Activated T-helper 1 cell treated with Interleukin-2 at 50 U/mL for 16 hours (primary cell): Measurements from ENCODE around the gene NMB.
A peak's percentile ranks its signal among the peaks of the same experiment; 100 is the strongest.
"Not testable (repeated sequence)": the region's sequence is repeated elsewhere in the genome, so short reads cannot be mapped to it uniquely, and the experiment has no call there.

Experiments
- DNase-seq: peaks from one replicate; pipeline ENCODE4 v3.0.0-alpha.2; 2020; ENCODE audit warnings: low read depth

NMB gene, protein sequence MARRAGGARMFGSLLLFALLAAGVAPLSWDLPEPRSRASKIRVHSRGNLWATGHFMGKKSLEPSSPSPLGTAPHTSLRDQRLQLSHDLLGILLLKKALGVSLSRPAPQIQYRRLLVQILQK

DNA sequence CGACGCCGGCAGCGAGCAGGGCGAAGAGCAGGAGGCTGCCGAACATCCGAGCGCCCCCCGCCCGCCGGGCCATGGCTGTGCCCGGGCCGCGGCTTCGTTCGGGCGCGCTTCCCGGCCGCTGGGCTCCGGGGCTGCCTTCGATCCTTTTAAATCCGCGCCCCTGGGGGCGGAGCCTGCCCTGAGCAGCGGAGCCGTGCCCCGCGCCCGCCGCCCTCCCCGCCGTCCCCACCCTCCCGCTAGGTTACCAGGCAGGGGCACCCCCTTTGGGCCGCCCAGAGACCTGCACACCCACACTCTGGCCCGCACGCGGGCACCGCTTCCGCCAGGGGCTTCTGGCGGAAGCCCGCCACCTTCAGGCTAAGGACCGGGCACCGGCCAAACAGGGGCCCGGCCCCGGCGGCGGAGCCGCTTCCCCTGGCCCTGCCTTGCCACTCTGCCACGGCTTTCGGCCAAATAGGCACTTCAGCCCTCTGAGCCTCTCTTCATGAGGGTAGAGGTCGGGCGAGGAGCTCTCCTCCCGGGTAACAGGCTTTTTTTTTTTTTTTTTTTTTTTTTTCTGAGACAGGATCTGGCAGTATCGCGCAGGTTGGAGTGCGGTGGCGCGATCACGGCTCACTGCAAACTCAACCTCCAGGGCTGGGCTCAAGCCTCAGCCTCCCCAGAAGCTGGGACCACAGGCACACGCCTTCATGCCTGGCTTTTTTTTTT, at the start of gene NMB:
NMB (minus strand) TSS at position 120 of the 708 bp plus-strand sequence; CDS start at position 73, 47 bp downstream.
- peak; percentile 82 for DNase-seq

DNA sequence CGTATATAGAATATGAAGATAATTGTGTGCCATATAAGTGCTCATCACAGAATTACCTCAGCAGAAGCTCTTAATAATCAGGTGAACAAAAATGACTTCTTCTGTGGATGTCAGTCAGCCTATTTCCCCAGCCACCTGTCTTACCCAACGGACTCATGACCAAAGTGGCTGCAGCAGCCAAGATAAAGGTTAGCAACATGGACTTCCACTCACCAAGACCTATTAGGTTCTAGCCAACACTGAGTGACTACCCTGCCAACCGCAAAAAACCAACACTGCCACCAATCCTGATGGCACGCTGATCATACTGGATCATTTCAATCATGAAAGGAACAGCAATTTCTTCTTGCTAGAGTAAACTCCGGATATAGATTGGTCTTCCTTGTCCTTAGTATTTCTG, 45.8 kb upstream of the NMB start:
- DNase-seq, result no peak

DNA sequence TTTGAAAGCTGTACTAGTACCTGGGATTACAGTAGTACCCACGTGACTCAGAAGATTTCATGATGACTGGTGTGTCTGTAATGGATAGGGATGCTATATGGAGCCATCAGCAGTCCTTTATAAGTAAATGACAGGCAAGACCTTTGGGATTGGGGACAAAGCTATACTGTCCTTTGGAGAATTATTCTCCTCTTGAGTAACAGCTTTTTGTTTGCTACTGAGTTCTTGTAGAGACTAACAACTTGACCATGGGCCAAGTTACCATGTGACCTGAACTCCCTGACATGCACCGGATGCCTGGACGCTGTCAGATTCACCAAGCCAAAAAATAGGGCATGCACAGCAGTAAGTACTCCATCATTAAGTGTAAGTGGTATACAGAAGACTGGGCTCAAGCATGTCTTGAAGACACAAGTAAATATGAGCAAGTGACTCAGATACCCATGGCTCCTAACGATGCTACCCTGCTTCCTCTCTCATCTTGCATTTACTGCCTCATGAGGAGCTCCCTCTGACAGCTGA, 45.0 kb upstream of the NMB start:
- DNase-seq, result no peak

DNA sequence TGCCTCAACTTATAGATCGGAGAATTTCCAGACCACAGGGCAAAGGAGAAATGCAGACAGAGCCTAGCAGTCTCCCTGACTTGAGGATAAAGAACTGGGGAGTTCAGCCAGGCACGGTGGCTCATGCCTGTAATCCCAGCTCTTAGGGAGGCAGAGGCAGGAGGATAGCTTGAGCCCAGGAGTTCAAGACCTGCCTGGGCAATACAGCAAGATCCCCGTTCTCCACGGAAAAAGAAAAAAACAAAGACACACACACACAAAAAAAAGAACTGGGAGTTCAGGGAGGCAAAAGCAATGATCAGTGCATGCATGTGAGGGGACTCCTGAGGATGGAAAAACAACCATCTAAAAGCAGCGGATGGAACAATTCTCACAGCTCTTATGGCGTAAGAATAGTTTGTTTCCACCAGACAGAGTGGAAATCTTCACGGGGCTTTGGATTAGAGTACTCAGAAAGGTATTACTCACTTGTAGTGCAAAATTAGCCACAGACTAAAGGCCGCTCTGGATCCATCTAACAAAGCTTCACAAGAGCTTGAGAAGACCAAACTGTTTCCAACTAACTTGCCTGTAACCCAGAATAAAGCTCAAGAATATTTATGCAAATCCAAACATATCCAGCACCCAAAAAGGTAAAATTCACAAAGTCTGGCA, 41.7 kb upstream of the NMB start:
- no peak for DNase-seq

DNA sequence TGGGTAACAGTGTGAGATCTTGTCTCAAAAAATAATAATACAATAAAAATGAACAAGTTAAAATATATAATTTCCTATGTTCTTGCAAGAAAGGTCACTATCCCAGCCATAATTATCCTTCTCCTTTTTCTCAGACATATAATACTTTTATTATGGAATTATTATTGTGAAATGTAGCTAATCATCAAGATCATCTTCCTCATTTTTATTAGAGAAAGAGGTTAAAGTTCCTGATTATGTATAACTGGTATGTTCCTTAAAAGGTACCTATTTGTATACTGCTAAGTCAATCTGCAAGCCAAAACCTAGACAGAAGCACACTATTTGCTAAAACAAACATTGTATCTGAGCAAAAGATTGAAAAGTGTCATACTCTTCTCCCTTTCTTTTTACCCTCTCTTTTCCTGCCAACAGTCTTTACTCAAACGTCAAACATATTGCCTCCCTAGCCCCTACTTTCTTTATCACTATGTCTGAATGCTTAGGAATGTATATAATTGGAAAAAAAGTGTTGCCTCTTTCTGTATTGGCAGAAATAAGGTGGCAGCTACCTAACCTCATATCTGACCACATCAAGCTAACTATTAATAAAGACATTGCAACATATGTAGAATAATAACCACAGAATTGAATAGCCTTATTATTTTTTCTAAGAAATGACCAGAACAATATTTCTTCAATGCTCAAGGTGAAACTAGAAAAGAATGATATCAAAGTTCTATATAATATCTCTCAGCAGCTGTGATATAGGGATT, 39.4 kb upstream of the NMB start:
- no peak for DNase-seq

DNA sequence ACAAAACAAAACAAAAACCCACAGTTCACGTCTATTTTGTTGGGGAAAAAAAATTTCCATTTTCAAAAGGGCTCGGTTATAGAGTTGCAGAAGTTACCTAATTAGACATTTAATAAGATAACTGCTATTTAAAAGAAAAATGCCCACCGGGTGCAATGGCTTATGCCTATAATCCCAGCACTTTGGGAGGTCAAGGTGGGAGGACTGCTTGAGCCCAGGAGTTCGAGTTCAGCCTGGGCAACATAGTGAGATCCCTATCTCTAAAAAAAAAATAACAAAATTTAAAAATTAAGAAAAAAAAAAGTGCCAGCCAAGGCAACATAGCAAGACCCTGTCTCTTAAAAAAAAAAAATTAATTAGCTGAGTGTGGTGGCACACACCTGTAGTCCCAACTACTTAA, 38.8 kb upstream of the NMB start:
- no peak for DNase-seq

DNA sequence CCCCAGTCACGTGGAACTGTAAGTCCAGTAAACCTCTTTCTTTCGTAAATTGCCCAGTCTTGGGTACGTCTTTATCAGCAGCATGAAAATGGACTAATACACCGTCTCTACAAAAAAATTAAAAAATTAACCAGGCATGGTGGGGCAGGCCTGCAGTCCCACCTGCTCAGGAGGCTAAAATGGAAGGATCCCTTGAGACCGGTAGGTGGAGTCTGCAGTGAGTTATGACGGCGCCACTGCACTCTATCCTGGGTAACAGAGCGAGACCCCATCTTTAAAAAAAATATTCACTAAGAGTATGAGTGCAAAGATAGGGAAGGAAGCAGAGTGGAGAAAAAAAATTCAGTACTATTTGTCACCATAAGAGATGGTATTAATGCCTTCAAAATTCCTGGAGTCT, 32.3 kb upstream of the NMB start:
- no peak for DNase-seq

DNA sequence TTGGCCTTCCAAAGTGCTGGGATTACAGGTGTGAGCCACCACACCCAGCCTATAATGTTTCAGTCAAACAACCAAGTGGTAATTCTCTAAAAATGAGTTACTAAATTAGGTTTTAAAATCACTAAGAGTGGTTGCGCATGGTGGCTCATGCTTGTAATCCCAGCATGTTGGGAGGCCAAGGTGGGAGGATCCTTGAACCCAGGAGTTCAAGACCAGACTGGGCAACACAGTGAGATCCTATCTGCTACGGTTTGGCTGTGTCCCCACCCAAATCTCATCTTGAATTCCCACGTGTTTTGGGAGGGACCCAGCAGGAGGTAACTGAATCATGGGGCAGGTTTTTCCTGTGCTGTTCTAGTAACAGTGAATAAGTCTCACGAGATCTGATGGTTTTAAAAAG, 31.9 kb upstream of the NMB start:
- no peak for DNase-seq

DNA sequence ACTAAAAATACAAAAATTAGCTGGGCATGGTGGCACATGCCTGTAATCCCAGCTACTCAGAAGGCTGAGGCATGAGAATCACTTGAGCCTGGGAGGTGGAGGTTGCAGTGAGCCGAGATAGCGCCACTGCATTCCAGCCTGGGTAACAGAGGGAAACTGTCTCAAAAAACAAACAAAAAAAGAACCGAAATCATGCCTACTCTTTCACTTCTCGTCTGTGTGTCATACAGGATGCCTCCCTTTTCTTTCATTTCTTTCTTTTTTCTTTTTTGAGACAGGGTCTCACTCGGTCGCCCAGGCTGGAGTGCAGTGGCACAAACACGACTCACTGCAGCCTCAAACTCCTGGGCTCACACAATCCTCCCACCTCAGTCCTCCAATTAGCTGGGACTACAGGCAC, 28.4 kb upstream of the NMB start:
- DNase-seq, result not testable (repeated sequence)

DNA sequence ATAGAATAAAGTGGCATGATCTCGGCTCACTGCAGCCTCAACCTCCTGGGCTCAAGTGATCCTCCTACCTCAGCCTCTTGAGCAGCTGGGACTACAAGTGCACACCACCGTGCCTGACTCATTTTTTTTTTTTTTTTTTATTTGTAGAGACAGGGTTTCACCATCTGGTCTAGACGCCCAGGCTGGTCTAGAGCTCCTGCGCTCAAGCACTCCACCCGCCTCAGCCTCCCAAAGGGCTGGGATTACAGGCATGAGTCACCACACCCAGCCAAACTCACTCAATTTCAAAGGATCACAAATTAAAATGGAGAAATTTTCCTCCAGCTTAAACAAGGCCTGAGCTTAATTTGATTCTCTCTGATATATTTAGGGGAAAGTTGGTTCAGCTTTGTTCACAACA, 27.3 kb upstream of the NMB start:
- DNase-seq, result no peak

DNA sequence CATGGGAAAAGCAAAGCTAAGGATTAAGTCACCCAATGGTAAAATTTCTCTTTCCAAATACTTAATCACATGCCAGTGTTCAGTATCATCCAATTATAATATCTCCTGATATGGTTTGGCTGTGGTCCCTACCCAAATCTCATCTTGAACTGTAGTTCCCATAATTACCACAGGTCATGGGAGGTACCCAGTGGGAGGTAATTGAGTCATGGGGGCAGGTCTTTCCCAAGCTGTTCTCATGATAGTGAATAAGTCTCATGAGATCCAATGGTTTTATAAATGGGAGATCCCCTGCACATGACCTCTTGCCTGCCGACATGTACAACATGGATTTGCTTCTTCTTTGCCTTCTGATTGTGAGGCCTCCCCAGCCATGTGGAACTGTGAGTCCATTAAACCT, 26.1 kb upstream of the NMB start:
- no peak for DNase-seq

DNA sequence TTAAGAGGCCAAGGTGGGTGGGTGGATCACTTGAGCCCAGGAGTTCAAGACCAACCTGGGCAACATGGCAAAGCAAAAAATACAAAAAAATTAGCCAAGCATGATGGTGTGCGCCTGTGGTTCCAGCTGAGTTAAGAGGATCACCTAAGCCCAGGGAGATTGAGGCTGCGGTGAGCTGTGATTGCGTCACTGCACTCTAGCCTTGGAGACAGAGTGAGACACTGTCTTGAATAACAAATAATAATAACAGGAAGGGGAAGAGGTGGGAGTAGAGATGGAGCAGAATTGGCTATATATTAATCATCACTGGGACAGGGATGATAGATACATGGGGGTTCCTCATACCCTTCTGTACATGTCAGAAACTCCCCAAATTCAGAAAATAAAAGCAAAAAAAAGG, 23.8 kb upstream of the NMB start:
- DNase-seq, result peak; percentile 15

DNA sequence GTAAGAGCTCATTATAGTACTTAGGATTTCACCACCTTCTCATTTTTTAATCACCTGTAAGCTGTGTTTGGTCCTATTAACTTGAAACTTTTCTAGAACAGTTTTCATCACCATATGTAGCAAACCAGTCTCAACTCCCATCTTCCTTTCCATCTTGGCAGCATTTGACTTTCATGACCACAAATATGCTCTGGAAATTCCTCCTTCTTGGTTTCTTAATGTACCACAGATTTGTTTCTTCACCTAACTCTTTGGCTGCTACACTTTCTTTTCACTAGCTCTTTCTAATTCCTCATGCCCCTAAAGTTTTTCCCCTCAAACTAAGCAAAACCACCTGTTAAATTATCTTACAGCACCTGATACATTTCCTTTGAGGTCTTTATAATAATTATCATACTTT, 13.2 kb upstream of the NMB start:
- DNase-seq, result no peak

DNA sequence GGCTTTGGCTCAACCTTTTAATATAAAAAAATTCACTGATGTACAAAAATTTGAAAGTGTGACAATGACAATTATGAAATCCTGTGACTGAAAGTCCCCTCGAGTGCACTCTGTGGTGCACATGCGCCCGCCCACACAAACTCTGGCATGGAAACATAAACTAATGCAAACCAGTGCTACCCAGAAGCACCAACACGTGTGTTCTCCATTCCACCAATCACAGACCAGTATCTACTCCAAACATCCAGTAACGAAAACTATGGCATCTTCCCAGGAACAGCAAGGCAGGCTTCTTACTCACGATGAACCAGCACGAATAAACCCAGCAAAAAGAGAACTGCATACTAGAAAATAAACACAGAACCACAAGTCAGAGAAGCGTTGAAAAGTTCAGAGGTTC, 11.7 kb upstream of the NMB start:
- DNase-seq, result no peak

DNA sequence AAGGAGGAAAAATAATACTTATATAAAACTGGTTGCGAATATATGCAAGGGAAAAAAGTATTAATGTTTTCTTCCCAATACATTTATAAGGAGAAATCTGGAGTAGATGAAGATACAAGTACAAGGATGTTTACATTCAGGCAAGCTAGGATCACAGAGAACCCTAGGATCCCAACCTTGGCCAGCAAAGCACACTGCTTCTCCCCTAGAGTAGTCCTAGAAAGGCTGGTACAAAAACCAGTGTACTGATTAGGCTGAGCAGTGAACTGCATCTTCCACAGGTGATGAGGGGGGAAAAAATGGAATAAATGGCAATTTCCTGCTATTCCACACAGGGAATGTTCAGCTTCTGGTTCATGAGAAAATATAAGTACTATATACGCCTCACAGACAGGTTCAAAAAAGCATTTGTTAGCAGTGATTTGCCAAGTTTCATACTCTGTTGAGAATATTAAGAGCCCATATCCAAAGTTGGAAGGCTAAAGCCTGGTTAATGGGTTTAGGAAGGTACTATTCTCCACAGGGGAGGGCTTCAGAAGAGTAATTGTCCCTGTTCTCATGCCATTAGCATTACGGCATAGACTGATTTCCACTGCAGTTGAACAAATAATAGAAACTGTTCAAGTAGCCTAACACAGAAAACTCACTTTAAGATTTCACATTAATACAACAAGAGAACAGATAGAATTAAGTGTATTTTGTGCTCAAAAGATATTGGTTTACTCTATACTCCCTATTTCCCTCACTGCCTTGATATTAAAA, 10.4 kb upstream of the NMB start:
- DNase-seq, result no peak

DNA sequence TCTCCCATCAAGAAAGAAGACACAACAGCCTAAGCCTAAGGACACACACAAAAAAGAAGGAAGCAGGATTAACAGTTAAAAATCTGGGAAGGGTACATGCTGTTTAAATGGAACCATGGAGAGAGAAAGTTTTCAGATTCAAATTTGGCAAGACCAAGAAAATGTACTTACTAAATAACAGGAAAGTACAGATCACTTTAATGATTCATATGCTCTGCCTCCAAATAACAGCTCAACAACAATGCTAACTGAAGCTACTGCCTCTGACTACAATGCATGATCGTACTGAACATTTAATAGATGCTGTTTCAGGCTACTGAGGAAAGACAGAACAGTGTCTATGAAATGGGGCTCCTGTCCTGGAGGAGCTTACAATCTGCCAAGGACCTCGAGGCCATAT, 8.4 kb upstream of the NMB start:
- no peak for DNase-seq

DNA sequence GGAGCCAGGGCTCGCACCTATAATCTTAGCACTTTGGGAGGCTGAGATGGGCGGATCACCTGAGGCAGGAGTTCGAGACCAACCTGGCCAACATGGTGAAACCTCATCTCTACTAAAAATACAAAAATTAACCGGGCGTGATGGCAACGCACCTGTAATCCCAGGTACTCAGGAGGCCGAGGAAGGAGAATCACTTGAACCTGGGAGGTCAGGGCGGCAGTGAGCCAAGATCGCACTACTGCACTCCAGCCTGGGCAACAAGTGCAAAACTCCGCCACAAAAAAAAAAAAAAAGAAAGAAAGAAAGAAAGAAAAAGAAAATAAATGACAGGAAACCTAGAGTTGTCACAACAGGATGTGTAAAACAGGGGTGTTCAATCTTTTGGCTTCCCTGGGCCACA, 3.0 kb upstream of the NMB start:
- DNase-seq, result no peak

DNA sequence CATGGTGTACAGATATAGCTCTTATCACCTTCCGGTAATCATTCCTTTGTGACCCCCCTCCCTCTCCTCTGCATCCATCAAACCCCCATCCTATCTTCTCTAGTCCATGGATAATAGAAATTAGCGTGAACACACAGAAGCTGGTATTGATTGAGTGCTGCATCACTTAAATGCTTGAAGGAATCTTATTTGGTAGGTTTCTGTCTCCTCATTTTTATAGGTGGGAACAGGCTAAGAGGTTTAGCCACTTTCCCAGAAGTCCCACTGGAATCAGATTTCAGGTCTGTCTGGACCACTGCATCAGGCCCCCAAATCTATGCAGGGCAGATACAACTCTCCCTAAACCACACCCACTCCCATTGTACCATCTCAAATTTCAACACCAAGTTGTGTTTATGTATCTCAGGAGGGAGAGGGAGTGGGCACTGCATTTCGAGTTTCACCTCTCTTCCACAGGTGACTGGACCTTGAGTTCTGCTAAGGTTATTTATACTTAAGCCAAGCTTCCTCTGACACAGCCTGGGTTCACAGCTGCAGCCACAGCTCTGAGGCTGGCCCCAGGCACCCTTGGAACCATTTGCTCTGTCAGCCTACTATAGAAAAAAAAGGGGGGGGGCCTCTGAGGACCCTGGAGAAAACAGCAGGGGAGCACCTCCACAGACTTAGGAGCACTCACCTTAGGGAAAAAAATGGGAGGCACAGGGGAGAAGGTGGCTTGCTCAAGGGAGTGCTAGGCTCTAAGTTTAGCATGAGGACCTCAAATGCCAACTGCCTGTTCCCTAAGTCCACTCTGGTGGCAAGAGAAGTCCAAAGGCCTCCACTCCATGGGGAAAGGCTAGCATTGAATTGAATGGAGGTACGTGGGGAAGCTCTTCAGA, 2.1 kb upstream of the NMB start:
- no peak for DNase-seq

DNA sequence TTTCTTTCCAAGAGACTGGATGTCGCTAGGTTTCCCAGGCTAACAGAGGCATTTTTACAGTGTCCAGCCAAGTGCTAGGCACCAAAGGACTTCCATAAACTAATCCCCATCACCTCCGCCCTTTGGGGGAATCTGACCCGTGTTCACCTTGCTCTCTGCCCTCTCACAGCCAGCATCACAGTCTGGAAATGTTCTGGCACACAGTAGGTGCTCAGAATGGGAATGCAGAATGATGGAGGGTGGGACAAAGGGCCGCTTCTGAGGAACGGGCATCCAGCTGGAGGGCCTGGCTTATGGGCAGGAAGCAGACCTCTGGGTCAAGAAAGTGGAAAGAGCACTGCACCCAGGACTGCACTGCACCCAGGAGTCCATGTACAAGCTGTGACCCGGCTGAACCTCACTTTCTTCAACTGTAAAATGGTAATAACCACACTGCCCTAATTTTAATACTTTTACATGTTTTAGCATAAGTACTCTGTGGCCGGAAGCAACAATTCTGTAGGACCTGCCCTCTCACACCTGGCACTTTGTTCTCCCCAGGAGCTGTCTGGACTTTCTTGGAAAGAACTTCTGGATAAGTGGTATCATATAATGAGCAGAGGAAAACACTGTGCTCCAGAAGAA, 901 bp upstream of the NMB start:
- no peak for DNase-seq

DNA sequence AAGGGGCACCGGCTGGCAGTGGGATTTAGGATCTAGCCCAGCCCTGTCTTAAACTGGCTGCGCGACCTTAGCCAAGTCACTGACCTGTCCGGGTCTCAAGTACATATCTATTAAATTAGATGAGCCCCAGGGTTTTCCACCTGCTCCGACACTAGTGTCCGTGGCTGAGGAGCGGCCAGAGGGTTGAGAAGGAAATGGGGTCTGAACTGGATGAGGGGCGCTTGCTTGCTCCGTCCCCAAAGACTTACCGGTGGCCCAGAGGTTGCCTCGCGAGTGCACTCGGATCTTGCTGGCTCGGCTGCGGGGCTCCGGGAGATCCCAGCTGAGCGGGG, 285 bp downstream of the NMB start:
- DNase-seq, result no peak

DNA sequence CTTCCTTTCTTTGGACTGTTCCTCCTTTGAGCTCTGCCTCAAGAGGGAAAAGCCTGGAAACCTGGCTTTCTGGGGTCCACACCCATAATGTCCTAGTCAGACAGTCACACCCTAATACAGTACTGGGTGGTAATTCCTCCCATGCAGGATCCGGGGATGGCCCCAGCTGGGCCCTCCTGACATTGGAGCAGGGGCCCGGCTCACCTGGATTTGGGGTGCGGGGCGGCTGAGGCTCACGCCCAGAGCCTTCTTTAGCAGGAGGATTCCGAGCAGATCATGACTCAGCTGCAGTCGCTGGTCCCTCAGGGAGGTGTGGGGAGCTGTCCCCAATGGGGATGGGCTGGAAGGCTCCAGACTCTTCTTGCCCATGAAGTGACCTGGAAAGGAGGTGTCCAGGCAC, 1.0 kb downstream of the NMB start:
- no peak for DNase-seq
